HCT116 (cell line): ENCODE results near the gene SLC19A3. TPM values are rescaled to one million over a fixed set of nuclear protein-coding genes. Genes with fewer than 3 reads are reported as not detected.

Experiments used
- ATAC-seq: fragments of 200-7000 bp; cut with Tn5 transposase; 2 replicates; pipeline ENCODE4 v1.9.1; 2020; ENCODE audit warnings: mild to moderate bottlenecking, moderate library complexity
- BruUV-seq: library from RNA; stranded (reverse); fragments of 400-500 nt; replicated peaks from 2 replicates; lab custom pipeline; 2021; lab: Mats Ljungman, UMichigan
- CTCF ChIA-PET: fragments of 300-600 bp; sonication (Branson Sonifier 250); formaldehyde crosslinking; loops from one replicate; lab custom pipeline; 2021; ENCODE audit warnings: antibody characterized with exemption; lab: Charles Lee
- POLR2A ChIA-PET: fragments of 300-600, 350-600 bp; sonication (Branson Sonifier 250); formaldehyde crosslinking; loops from one replicate; lab custom pipeline; 2021; ENCODE audit warnings: antibody characterized with exemption; lab: Charles Lee
- RAD21 ChIA-PET, 2 experiments: fragments of 300-600 bp; sonication (Branson Sonifier 250); formaldehyde crosslinking; loops; one replicate each; lab custom pipeline; 2023; ENCODE audit warnings: low total read pairs in 2 of 2; ENCODE audit not compliant: uncharacterized antibody in 2 of 2, unreplicated experiment in 2 of 2, low non-redundant PET in 1 of 2; lab: Charles Lee
- DNase-seq: peaks from one replicate; pipeline ENCODE4 v3.0.0-alpha.2; 2010; ENCODE audit warnings: low read depth, low spot score
- H2AFZ ChIP-seq: fragments of 200-600 bp; shearing (Covaris generic), sonication (generic); 2 replicates; pipeline ENCODE4 v1.6.1; 2017; ENCODE audit warnings: low read depth, mixed run types, mixed read lengths, antibody characterized with exemption, low read length; ENCODE audit not compliant: poor library complexity, severe bottlenecking
- H3K27ac ChIP-seq: 2 replicates; pipeline ENCODE4 v1.5.1; 2012; ENCODE audit warnings: low read depth, low read length
- H3K27me3 ChIP-seq: fragments of 200-600 bp; sonication (generic); 2 replicates; pipeline ENCODE4 v1.6.1; 2016; ENCODE audit warnings: mixed run types, low read length, mixed read lengths; ENCODE audit not compliant: insufficient read depth
- H3K36me3 ChIP-seq, 2 experiments: fragments of 200-500 bp in 1 of 2; fragments of 200-600 bp in 1 of 2; sonication (Bioruptor generic) in 1 of 2; sonication (generic) in 1 of 2; 2 replicates each; pipeline versions ENCODE4 v1.5.1 to v1.6.1; 2014 to 2016; ENCODE audit warnings: low read length in 2 of 2, inconsistent platforms in 1 of 2, mixed read lengths in 1 of 2, mixed run types in 1 of 2; ENCODE audit not compliant: insufficient read depth in 2 of 2, control insufficient read depth in 1 of 2
- H3K4me1 ChIP-seq, 2 experiments: fragments of 200-600 bp in 1 of 2; sonication (generic) in 1 of 2; 2 replicates each; pipeline versions ENCODE4 v1.5.1 to v1.6.1; 2012 to 2017; ENCODE audit warnings: low read length in 2 of 2, inconsistent platforms in 1 of 2, mild to moderate bottlenecking in 1 of 2, mixed read lengths in 1 of 2, mixed run types in 1 of 2, moderate library complexity in 1 of 2; ENCODE audit not compliant: insufficient read depth in 2 of 2, control insufficient read depth in 1 of 2
- H3K4me2 ChIP-seq: fragments of 200-600 bp; sonication (generic); 2 replicates; pipeline ENCODE4 v1.6.1; 2017; ENCODE audit warnings: mixed run types, low read length, mixed read lengths
- H3K4me3 ChIP-seq, 2 experiments: fragments of 200-600 bp in 1 of 2; sonication (generic) in 1 of 2; replicated peaks in 1 of 2; 2 replicates each; pipeline ENCODE4 v1.5.1; 2011 to 2016; ENCODE audit warnings: low read length in 2 of 2, control low read depth in 1 of 2, low read depth in 1 of 2, mild to moderate bottlenecking in 1 of 2, mixed read lengths in 1 of 2, mixed run types in 1 of 2
- H3K79me2 ChIP-seq: fragments of 200-600 bp; sonication (generic); 2 replicates; pipeline ENCODE4 v1.6.1; 2017; ENCODE audit warnings: mild to moderate bottlenecking, mixed run types, low read length, moderate library complexity, mixed read lengths; ENCODE audit not compliant: insufficient read depth
- H3K9ac ChIP-seq: fragments of 200-600 bp; sonication (generic); 2 replicates; pipeline ENCODE4 v1.6.1; 2016; ENCODE audit warnings: low read length, mixed read lengths
- H3K9me2 ChIP-seq: fragments of 200-600 bp; sonication (generic), shearing (Covaris generic); 2 replicates; pipeline ENCODE4 v1.6.1; 2017; ENCODE audit warnings: mixed run types, mild to moderate bottlenecking, moderate library complexity; ENCODE audit not compliant: insufficient read depth
- H3K9me3 ChIP-seq, 2 experiments: fragments of 200-500 bp in 1 of 2; fragments of 200-600 bp in 1 of 2; sonication (Bioruptor generic) in 1 of 2; sonication (generic) in 1 of 2; 2 replicates each; pipeline ENCODE4 v1.6.1; 2014 to 2017; ENCODE audit warnings: low read length in 2 of 2, mixed read lengths in 2 of 2, inconsistent platforms in 1 of 2, low read depth in 1 of 2, mild to moderate bottlenecking in 1 of 2, mixed run types in 1 of 2, moderate library complexity in 1 of 2; ENCODE audit not compliant: control insufficient read depth in 1 of 2, insufficient read depth in 1 of 2
- H4K20me1 ChIP-seq: fragments of 200-600 bp; sonication (generic), shearing (Covaris generic); 2 replicates; pipeline ENCODE4 v1.6.1; 2017; ENCODE audit warnings: mixed run types, mild to moderate bottlenecking, moderate library complexity; ENCODE audit not compliant: insufficient read depth
- CBX3 ChIP-seq: IDR thresholded peaks from 2 replicates; pipeline ENCODE4 v1.6.1; 2012; ENCODE audit warnings: low read depth
- CEBPB ChIP-seq: IDR thresholded peaks from 2 replicates; pipeline ENCODE4 v1.6.1; 2012; ENCODE audit warnings: low read depth
- EGR1 ChIP-seq: IDR thresholded peaks from 2 replicates; pipeline ENCODE4 v1.6.1; 2012; ENCODE audit warnings: low read depth
- FOSL1 ChIP-seq: IDR thresholded peaks from 2 replicates; pipeline ENCODE4 v1.6.1; 2012; ENCODE audit warnings: low read depth
- POLR2A ChIP-seq: IDR thresholded peaks from 2 replicates; pipeline ENCODE4 v1.7.0; 2011; ENCODE audit warnings: borderline replicate concordance; ENCODE audit not compliant: insufficient read depth, insufficient read length; ENCODE audit errors: extremely low read depth
- RAD21 ChIP-seq: IDR thresholded peaks from 2 replicates; pipeline ENCODE4 v1.6.1; 2012; ENCODE audit warnings: low read depth, mild to moderate bottlenecking
- SIN3A ChIP-seq: IDR thresholded peaks from 2 replicates; pipeline ENCODE4 v1.6.1; 2012; ENCODE audit warnings: low read depth
- SRF ChIP-seq: IDR thresholded peaks from 2 replicates; pipeline ENCODE4 v1.6.1; 2012; ENCODE audit warnings: low read depth
- ZFX ChIP-seq: fragments of 450-650 bp; IDR thresholded peaks from 2 replicates; pipeline ENCODE4 v1.6.1; 2017
- ZNF274 ChIP-seq: fragments of 200-500 bp; sonication (Bioruptor generic); IDR thresholded peaks from 2 replicates; pipeline ENCODE4 v1.6.1; 2014; ENCODE audit warnings: mild to moderate bottlenecking, low read depth, low read length, inconsistent platforms
- intact Hi-C: fragments of 100-400 bp; cut with micrococcal nuclease; formaldehyde crosslinking; loops from 2 replicates; pipeline ENCODE4 v1.10.0; 2022
- total RNA-seq: library from RNA; stranded (reverse); gene quantifications from one replicate; pipeline ENCODE4 v1.2.1, GENCODE V29; 2021; ENCODE audit not compliant: unreplicated experiment
- TF ChIP-seq, protein P1 (sequence below): IDR thresholded peaks from 2 replicates; pipeline ENCODE4 v1.6.1; 2012; ENCODE audit warnings: low read depth
- TF ChIP-seq, protein P2 (sequence below), 3 experiments: fragments of 200-600 bp in 1 of 3; sonication (generic) in 1 of 3; IDR thresholded peaks in 2 of 3; conservative IDR thresholded peaks in 1 of 3; 2 replicates each; pipeline ENCODE4 v1.5.1; 2012 to 2017; ENCODE audit warnings: low read depth in 2 of 3, low read length in 2 of 3, antibody characterized with exemption in 1 of 3, borderline replicate concordance in 1 of 3, control low read depth in 1 of 3, mild to moderate bottlenecking in 1 of 3, mixed read lengths in 1 of 3, mixed run types in 1 of 3, moderate library complexity in 1 of 3; ENCODE audit not compliant: insufficient read depth in 1 of 3
- TF ChIP-seq, protein P3 (sequence below): IDR thresholded peaks from 2 replicates; pipeline ENCODE4 v1.6.1; 2012

SLC19A3 gene
- total RNA-seq, 1 experiment from 2014 or later = not detected

DNA sequence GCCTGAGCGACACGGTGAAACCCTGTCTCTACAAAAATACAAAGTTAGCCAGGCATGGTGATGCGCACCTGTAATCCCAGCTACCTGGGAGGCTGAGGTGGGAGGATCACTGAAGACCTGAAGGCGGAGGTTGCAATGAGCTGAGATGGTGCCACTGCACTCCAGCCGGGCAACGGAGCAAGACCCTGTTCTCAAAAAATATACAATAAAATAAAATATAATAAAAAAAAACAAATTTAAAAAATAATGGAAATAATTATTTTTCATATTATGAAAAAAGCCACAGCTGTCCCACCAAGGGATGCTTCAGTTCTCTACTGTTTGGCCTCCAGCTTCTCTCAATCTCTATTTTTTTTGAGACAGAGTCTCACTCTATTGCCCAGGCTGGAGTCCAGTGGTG lies 10.4 kb downstream of the SLC19A3 start:
- no peak for DNase-seq
- intact Hi-C loops = no loop called here
- Histone ChIP-seq H3K4me1 (no peaks in the 10 kb centered on the region), H3K4me3 (no peak overlapping the region), H3K36me3 (no peaks in the 10 kb centered on the region), H3K9me3 (no peaks in the 10 kb centered on the region), H3K9ac (no peak overlapping the region), H3K9me2 (no peaks in the 10 kb centered on the region), H3K27ac (no peak overlapping the region), H3K4me2 (no peak overlapping the region), H3K79me2 (no peaks in the 10 kb centered on the region), H4K20me1 (no peaks in the 10 kb centered on the region), H3K27me3 (no peaks in the 10 kb centered on the region), H2AFZ (no peak overlapping the region)
- no peak for ATAC-seq
- CTCF ChIA-PET = no interaction called here
- no peak for TF ChIP-seq POLR2A
- TF ChIP-seq, protein P1, sequence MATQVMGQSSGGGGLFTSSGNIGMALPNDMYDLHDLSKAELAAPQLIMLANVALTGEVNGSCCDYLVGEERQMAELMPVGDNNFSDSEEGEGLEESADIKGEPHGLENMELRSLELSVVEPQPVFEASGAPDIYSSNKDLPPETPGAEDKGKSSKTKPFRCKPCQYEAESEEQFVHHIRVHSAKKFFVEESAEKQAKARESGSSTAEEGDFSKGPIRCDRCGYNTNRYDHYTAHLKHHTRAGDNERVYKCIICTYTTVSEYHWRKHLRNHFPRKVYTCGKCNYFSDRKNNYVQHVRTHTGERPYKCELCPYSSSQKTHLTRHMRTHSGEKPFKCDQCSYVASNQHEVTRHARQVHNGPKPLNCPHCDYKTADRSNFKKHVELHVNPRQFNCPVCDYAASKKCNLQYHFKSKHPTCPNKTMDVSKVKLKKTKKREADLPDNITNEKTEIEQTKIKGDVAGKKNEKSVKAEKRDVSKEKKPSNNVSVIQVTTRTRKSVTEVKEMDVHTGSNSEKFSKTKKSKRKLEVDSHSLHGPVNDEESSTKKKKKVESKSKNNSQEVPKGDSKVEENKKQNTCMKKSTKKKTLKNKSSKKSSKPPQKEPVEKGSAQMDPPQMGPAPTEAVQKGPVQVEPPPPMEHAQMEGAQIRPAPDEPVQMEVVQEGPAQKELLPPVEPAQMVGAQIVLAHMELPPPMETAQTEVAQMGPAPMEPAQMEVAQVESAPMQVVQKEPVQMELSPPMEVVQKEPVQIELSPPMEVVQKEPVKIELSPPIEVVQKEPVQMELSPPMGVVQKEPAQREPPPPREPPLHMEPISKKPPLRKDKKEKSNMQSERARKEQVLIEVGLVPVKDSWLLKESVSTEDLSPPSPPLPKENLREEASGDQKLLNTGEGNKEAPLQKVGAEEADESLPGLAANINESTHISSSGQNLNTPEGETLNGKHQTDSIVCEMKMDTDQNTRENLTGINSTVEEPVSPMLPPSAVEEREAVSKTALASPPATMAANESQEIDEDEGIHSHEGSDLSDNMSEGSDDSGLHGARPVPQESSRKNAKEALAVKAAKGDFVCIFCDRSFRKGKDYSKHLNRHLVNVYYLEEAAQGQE = no peak
- no peak for TF ChIP-seq RAD21
- no peak for TF ChIP-seq FOSL1
- TF ChIP-seq ZFX = no peak
- no peak for TF ChIP-seq CBX3
- TF ChIP-seq, protein P2, sequence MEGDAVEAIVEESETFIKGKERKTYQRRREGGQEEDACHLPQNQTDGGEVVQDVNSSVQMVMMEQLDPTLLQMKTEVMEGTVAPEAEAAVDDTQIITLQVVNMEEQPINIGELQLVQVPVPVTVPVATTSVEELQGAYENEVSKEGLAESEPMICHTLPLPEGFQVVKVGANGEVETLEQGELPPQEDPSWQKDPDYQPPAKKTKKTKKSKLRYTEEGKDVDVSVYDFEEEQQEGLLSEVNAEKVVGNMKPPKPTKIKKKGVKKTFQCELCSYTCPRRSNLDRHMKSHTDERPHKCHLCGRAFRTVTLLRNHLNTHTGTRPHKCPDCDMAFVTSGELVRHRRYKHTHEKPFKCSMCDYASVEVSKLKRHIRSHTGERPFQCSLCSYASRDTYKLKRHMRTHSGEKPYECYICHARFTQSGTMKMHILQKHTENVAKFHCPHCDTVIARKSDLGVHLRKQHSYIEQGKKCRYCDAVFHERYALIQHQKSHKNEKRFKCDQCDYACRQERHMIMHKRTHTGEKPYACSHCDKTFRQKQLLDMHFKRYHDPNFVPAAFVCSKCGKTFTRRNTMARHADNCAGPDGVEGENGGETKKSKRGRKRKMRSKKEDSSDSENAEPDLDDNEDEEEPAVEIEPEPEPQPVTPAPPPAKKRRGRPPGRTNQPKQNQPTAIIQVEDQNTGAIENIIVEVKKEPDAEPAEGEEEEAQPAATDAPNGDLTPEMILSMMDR (IDR thresholded peaks at IDR 0.05 in 2 of 3, conservative IDR thresholded peaks at IDR 0.05 in 1 of 3; ENCODE audit: borderline replicate concordance in 1 of 3, insufficient read depth in 1 of 3, low read depth in 2 of 3, low read length in 2 of 3) = no peak
- TF ChIP-seq SRF = no peak
- TF ChIP-seq CEBPB = no peak
- TF ChIP-seq, protein P3, sequence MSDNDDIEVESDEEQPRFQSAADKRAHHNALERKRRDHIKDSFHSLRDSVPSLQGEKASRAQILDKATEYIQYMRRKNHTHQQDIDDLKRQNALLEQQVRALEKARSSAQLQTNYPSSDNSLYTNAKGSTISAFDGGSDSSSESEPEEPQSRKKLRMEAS = no peak
- TF ChIP-seq ZNF274 = no peak
- TF ChIP-seq EGR1 = no peak
- TF ChIP-seq SIN3A = no peak
- no TSS peak for BruUV-seq
- RAD21 ChIA-PET = no interaction called here
- POLR2A ChIA-PET = no interaction called here
